ENCODE results near the gene KLHL14. TPM values are rescaled to one million over a fixed set of nuclear protein-coding genes. Genes with fewer than 3 reads are reported as not detected.

KLHL14 gene
- total RNA-seq, 1 donor from 2014 or later, result not detected

DNA sequence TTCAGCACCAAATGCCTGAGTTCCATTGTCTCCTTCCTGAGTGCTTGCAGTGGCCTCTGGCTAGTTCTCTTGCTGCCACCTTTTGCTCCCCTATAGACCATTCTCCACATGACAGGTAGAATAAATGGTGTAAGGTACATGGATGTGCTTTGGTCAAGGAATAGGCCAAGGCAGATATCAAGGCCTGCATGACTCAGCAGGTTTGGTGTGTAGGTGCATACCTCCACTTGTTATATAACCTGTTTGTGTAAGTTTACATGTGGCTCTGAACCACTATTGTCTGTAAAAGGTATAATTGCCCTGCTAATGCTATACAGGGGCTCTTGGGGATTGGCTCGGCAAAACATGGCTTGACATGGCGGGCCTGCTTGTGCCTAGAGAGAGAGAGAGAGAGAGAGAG is 143.5 kb downstream of the KLHL14 start:
- Mint-ChIP-seq H3K4me1 (ENCODE audit: low read depth) (peaks cover 4% of the 10 kb centered on the region), H3K4me3 (ENCODE audit: unreplicated experiment) (no peak overlapping the region), H3K36me3 (ENCODE audit: low read depth) (no peaks in the 10 kb centered on the region), H3K27me3 (ENCODE audit: low read depth) (peaks cover 5% of the 10 kb centered on the region), H3K9me3 (ENCODE audit: low read depth) (no peaks in the 10 kb centered on the region), H3K27ac (ENCODE audit: unreplicated experiment) (peak overlapping the region; percentile 22)
- no peak for DNase-seq (ENCODE audit: low spot score)
- TF ChIP-seq CTCF (IDR thresholded peaks at IDR 0.05), result no peak

DNA sequence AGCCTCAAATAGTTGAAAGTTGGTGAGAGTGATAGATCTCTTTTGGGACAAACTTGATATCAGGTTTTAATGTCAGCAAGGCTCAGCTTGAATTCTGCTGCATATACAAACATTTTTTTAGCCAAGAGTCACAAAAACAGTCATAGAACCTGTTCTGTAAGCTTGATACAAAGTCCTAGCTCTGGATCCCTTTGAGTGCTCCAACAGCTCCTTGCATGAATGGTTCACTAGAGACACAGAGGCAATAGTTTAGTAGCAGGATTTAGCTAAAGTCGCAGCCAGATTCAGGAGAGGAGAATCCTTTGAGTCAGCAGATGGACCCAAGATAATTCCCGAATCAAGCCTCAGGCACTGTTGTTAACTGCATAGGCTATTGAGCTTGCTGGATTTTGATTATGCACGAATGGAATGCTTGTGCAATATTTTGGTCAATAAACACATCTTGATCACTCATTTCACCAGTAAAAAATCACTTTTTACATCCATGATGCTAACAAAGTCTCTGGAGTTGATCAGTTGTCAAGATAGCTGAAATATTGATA is 148.6 kb downstream of the KLHL14 start:
- no peak overlapping the region for H3K27ac Mint-ChIP-seq (ENCODE audit: unreplicated experiment)
- no peak for TF ChIP-seq CTCF (IDR thresholded peaks at IDR 0.05)
- DNase-seq (ENCODE audit: low spot score), result no peak

DNA sequence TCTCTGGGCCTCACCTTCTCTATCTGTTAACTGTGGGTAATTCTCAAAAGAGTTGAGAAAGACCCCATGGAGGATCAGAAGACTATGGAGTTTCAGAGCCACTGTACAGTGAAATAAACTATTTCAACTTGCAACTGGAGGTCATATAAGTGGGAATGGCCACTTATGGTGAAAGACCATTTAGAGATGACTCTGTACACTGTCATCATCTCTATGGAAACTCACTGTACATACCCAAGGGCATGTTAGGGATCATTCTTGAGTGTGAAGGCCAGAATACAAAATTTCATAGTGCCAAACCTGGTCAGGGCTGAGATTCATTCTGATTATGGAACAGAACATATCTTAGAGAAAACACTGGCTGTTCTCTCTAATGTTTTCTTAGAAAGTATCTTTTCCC is 149.3 kb downstream of the KLHL14 start:
- DNase-seq (ENCODE audit: low spot score), result no peak
- H3K27ac Mint-ChIP-seq (ENCODE audit: unreplicated experiment), result no peak overlapping the region
- H3K36me3 Mint-ChIP-seq (ENCODE audit: low read depth), result no peaks in the 10 kb centered on the region

More for the DNA sequence above, 148.6 kb downstream of the KLHL14 start:
- no peaks in the 10 kb centered on the region for H3K4me1 Mint-ChIP-seq (ENCODE audit: low read depth)
- H3K27me3 Mint-ChIP-seq (ENCODE audit: low read depth), result peaks cover 3% of the 10 kb centered on the region
- no peak overlapping the region for H3K4me3 Mint-ChIP-seq (ENCODE audit: unreplicated experiment)
- no peaks in the 10 kb centered on the region for H3K36me3 Mint-ChIP-seq (ENCODE audit: low read depth)
- no peaks in the 10 kb centered on the region for H3K9me3 Mint-ChIP-seq (ENCODE audit: low read depth)

More for the DNA sequence above, 149.3 kb downstream of the KLHL14 start:
- TF ChIP-seq CTCF (IDR thresholded peaks at IDR 0.05), result no peak
- H3K4me1 Mint-ChIP-seq (ENCODE audit: low read depth), result no peaks in the 10 kb centered on the region
- no peak overlapping the region for H3K4me3 Mint-ChIP-seq (ENCODE audit: unreplicated experiment)
- no peaks in the 10 kb centered on the region for H3K9me3 Mint-ChIP-seq (ENCODE audit: low read depth)
- peaks cover 3% of the 10 kb centered on the region for H3K27me3 Mint-ChIP-seq (ENCODE audit: low read depth)

All from chondrocyte (in vitro differentiated cells).